NOMO-1 treated with dmso at 0.1 percent for 144 hours (cell line): ENCODE measurements around the gene AKR7A3.
"Not testable (repeated sequence)": the region's sequence is repeated elsewhere in the genome, so short reads cannot be mapped to it uniquely, and the experiment has no call there.

Source experiments
- DNase-seq: peaks from one replicate; lab custom pipeline; 2025; ENCODE audit not compliant: unreplicated experiment; lab: John Stamatoyannopoulos, UW

AKR7A3 gene

DNA sequence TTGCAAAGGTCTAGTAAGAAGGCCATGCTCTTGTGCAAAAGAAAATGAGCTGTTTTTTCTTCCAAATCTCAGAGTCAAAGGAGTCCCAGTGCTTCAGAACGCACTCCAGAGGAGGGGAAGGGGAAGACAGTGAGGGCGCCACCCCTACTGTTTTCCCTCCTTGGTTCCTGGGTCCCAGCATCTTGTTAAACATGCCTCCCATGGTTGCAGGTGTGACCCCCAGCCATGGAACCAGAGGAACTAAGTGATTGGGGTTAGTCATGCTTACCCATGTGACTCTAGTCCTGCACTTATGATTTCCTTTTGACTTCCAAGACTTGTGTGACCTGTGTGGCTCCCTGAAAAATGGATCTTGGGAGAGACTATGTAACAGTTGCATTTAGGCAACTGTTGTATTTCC is 6.1 kb upstream of the AKR7A3 start:
- DNase-seq = no peak

- DNase-seq = no peak
Observed at GRCh38 chr1:19289244-19289643, 674 bp upstream of the AKR7A3 start.

DNA sequence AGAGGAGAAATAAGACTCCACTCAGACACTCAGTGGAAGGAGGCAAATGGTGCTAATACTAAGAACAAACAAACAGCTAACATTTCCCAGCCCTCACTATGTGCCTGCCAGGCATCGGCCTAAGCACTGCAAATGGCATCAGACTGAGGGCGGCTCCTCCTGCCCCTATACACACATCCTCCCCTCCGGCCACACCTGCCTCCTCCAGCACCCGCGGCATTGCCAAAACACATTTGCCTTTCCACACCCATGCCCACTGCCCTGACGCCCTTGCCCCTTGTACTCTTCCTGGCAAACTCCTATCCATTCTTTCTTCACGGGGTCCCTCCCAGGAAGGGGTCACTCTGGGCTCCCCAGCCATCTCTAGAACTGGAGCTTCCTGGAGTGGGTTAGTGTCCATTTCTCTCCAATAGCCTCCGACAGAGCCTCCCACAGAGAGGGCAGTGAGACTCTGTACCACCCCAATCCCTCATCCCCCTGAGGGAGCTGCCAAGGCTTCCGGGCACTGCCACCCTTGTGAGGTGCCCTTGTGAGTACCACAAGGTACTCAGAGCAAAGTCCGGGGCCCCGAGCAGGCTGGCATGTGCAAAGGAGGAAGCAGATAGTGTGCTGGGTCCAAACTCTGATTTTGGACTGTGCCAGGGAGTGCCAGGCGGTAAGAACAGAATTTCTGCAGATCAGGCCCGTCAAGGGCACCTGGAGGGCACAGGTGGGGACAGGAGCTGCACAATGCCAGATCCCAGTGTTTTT is 959 bp downstream of the AKR7A3 start:
- no peak for DNase-seq

DNA sequence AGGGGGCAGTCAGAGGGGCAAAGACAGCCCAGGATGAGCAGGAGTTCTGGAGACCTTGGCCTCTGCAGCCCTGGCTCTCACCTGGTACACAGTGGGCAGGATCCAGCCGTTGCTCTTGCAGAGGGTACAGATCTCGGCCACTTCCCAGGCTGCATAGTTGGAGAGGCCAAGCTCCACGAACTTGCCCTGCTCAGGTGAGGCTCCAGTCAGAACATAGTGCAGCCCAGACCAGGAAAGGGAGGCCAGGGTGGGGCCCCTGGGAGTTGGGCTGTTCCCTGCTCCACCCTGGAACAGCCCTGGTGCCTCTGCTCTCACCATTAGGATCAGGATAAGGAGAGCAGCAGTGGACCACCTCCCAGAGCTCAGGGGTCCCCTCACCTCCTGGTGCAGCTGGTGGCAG is 2.8 kb downstream of the AKR7A3 start:
- DNase-seq = not testable (repeated sequence)

- not testable (repeated sequence) for DNase-seq
Observed at GRCh38 chr1:19285366-19285765, 3.2 kb downstream of the AKR7A3 start.

GRCh38 chr1:19284881-19285280 is 3.7 kb downstream of the AKR7A3 start:
- DNase-seq = no peak

DNA sequence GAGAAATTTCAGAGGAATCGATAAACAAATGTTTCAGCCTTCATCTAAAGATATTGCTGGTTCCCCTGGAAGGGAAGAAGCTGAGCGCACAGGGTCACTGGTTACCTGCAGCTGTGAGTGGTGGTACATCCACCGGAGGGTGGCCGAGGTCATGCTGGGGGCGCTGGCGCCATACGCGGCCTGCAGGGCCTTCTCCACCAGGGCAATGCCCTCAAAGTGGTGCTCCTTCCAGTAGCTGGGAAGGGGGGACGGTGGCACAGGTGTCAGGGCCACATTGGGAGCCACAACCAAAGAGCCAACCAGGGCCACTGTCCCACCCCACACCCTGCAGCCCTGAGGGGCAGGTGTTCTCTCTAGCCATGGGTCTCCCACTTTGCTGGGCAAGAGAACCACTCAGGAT is 4.7 kb downstream of the AKR7A3 start:
- no peak for DNase-seq

GRCh38 chr1:19274636-19275035 is 13.9 kb downstream of the AKR7A3 start:
- no peak for DNase-seq

DNA sequence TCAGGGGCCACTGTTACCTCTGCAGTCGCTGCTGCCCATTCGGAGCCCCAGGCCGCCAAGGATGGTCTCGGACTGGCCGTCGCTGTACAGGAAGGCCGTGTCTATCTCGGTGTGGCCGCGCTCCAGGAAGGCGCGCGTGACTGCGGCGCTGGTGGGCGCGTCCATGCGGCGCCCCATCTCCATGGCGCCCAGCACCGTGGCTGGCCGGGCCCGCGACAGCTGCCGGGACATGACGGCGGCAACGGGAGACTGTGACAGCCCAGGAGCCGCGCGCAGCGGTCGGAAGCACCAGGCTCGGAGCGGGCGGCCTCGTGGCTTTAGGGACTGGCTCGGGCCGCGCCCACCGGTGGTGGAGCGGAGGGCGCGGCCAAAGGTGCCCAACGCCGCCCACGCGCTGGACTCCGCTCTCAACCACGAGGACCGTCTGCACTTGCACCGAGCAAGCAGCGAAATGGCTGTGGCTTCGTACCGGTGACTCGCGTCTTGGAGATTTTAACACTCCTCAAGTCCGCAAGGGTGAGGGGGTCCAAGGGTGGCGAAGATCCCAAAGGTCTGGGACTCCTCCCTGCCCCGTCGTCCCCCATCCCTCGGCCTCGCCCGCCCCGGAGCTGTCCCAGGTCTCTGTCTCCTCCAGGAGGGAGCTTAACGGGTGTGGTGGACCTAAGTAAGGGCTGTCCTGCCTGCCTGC is 14.6 kb downstream of the AKR7A3 start:
- not testable (repeated sequence) for DNase-seq

DNA sequence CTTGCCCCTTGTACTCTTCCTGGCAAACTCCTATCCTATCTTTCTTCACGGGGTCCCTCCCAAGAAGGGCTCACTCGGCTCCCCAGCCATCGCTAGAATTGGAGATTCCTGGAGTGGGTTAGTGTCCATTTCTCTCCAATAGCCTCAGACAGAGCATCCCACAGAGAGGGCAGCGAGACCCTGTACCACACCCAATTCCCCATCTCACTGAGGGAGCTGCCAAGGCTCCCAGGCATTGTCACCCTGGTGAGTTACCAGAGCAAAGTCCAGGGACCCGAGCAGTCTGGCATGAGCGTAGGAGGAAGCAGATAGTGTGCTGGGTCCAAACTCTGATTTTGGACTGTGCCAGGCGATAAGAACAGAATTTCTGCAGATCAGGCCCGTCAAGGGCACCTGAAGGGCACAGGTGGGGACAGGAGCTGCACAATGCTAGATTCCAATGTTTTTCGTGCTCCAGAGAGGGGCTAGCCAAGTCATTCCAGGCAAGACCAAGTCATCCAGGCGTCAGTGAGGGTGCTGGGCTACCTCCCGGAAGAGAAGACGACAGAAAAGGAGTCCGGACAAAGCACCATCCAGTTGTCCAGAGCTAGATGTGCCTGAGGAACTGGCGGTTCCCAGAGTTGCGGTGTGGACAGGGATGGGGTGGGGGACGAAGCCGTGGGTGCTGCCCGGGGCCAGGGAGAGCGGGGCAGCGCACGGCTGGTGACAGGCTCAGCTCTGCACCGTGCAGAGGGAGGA is 15.3 kb downstream of the AKR7A3 start:
- DNase-seq = no peak

GRCh38 chr1:19272064-19272463 is 16.5 kb downstream of the AKR7A3 start:
- DNase-seq = no peak

DNA sequence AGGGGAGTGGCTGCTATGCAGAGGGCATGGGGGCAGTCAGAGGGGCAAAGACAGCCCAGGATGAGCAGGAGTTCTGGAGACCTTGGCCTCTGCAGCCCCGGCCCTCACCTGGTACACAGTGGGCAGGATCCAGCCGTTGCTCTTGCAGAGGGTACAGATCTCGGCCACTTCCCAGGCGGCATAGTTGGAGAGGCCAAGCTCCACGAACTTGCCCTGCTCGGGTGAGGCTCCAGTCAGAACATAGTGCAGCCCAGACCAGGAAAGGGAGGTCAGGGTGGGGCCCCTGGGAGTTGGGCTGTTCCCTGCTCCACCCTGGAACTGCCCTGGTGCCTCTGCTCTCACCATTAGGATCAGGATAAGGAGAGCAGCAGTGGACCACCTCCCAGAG is 18.2 kb downstream of the AKR7A3 start:
- DNase-seq = not testable (repeated sequence)

GRCh38 chr1:19269427-19270342 is 18.9 kb downstream of the AKR7A3 start:
- not testable (repeated sequence) for DNase-seq

DNA sequence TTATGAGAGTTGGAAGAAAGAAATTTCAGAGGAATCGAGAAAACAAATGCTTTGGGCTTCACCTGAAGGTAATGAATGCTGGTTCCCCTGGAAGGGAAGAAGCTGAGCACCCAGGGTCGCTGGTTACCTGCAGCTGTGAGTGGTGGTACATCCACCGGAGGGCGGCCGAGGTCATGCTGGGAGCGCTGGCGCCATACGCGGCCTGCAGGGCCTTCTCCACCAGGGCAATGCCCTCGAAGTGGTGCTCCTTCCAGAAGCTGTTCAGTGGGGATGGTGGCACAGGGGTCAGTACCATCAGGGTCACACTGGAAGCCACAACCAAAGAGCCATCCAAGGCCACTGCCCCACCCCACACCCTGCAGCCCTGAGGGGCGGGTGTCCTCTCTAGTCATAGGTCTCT is 20.1 kb downstream of the AKR7A3 start:
- no peak for DNase-seq

GRCh38 chr1:19262744-19263143 is 25.8 kb downstream of the AKR7A3 start:
- no peak for DNase-seq

DNA sequence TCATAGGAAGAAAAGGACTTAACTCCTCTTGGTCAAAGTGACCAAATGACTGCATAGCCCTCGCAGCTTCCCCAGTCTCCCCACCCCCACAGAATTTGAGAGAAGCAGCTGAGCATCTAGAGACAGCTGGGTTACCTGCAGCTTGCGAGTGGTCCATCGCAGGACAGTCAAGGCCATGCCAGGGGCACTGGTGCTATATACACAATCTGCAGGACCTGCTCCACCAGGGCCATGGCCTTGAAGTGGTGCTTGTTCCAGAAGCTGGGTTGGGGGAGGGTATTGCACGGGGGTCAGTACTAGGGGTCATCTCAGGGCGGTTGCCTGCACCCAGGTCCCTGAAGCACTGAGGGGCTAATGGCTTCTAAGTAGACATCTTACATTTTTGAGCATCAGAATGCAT is 26.5 kb downstream of the AKR7A3 start:
- DNase-seq = no peak

GRCh38 chr1:19260211-19261138 is 28.1 kb downstream of the AKR7A3 start:
- no peak for DNase-seq

DNA sequence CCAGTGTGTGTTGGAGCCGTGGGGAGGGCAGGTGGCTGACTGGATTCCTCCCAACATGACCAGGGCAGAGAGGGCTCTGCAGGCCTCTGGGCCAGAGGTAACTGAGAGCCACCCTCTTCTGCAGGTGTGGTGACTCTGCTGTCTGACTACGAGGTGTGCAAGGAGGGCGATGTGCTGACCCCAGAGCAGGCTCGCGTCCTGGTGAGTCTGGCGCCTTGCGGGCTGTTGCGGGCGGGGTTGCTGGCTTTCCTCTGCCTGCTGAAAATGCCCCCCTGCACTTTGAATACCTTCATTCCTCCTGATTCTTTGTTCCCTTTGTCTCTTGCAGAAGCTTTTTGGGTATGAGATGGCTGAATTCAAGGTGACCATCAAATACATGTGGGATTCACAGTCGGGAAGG is 30.2 kb downstream of the AKR7A3 start:
- DNase-seq = no peak

DNA sequence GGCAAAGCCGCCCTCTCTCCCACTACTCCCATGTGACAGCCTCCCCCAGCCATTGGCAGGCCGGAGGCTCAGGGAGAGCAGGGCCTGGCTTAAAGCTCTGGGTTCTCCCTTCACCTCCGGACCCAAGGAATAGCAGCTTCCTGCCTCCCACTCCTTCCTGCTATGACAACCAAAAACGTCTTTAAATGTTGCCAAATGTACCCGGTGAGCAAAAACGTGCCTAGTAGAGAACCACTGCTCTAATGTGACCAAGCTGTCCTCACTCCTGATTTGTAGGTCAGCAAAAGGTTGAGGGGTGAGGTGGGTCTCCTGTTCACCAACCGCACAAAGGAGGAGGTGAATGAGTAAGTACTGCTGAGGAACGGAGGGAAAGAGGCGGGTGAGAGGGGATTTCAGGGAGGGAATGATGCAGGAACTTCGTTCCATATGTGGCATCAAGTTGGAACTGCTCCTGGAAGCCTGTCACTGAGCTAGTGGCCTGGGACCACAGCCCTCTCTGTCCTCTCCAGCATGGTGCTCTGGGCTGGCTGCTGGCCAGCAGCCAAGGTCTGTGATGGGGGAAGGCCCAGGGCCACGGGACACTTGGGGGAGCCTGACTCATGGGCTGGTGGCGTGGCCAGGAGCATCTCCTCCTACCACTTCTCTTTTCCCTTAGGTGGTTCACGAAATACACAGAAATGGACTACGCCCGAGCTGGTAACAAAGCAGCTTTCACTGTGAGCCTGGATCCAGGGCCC is 31.2 kb downstream of the AKR7A3 start:
- DNase-seq = no peak
